GM12801 (cell line): ENCODE measurements around the gene DPF3.

Experiments used
- TF ChIP-seq, protein P1 (sequence below): IDR thresholded peaks from one replicate; pipeline ENCODE4 v1.5.1; 2011; ENCODE audit warnings: control low read depth; ENCODE audit not compliant: insufficient read length; ENCODE audit errors: extremely low read depth

The DPF3 gene

DNA sequence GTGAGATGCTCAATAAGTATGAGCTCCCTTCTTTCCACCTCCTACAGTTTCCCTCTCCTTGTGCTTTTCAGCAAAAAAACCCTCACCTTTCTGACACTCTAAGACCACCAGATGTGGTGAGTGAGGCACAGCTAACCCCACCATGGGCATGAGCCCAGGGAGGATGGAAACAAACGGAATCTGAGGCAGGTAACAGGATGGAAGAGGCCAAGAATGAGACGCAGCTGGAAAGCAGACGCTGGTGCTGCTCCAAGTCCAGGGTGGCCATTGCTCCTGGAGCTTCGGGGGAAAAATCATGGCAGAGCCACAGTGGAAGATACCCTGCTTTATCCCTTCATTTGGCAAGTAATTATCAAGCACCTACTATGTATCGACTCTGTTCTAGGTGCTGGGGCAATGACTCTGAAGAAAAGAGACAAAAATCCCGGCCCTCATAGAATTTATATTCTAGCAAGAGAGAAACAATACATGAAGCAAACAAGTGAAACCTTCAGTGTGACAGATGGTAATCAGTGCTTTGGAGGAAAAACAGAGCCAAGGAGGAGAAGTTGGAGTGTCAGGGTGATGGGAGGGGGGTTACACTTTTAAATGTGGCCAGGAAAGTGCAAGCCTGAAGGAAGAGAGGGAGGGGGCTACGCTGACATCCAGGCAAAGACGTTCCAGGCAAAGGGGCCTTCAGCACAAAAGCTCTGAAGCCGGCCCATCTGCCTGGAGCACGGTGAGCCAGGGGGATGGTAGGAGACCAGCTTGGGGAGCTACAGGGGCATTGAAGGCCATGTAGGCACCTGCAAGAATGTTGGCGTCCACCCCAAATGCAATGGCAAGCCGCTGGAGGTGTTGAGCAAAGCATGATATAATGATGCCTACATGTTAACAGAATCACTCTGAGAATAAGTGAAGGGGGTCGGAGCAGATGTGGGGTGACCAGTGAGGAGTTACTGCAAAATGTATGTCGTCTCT is 154.2 kb downstream of the DPF3 start:
- TF ChIP-seq, protein P1, sequence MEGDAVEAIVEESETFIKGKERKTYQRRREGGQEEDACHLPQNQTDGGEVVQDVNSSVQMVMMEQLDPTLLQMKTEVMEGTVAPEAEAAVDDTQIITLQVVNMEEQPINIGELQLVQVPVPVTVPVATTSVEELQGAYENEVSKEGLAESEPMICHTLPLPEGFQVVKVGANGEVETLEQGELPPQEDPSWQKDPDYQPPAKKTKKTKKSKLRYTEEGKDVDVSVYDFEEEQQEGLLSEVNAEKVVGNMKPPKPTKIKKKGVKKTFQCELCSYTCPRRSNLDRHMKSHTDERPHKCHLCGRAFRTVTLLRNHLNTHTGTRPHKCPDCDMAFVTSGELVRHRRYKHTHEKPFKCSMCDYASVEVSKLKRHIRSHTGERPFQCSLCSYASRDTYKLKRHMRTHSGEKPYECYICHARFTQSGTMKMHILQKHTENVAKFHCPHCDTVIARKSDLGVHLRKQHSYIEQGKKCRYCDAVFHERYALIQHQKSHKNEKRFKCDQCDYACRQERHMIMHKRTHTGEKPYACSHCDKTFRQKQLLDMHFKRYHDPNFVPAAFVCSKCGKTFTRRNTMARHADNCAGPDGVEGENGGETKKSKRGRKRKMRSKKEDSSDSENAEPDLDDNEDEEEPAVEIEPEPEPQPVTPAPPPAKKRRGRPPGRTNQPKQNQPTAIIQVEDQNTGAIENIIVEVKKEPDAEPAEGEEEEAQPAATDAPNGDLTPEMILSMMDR = no peak

DNA sequence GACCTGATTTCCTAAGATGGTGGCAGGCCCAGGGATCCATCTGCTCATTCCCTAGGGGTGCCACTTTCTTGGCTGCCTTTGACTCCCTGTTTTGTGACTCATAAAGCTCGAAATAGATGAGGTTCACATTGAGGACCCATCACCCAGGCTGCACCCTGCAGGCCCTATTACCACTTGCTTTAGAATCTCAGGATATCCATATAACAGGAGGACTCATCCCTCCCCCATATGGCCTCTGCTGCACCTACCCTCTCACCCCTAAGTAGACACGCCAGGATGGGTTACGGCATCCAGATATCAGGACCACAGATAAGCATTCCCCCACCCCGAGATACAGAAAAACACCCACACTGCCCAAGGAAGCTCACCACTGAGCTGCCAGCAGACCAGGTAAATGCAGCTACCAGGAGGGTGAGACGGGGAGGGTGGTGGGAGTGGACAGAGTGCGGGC is 155.7 kb downstream of the DPF3 start:
- TF ChIP-seq, protein P1 = no peak

DNA sequence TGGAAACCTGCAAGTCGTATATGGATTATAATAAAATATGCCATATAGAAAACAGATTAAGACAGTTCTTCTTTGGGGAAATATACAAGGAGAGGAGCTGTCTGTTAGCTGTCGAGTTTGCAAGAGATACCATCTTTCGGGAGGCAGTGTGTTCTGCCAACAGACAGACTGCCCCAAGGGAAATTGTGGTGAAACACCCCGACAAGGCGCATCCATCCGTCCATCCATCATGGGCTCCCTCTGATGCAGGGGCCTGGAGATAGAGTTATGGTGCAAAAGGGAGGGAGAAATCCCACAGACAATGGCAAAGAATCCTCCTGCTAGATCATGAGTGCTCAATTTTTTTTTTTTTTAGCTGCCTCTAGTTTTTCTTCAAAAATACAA is 156.3 kb downstream of the DPF3 start:
- TF ChIP-seq, protein P1 = no peak

DNA sequence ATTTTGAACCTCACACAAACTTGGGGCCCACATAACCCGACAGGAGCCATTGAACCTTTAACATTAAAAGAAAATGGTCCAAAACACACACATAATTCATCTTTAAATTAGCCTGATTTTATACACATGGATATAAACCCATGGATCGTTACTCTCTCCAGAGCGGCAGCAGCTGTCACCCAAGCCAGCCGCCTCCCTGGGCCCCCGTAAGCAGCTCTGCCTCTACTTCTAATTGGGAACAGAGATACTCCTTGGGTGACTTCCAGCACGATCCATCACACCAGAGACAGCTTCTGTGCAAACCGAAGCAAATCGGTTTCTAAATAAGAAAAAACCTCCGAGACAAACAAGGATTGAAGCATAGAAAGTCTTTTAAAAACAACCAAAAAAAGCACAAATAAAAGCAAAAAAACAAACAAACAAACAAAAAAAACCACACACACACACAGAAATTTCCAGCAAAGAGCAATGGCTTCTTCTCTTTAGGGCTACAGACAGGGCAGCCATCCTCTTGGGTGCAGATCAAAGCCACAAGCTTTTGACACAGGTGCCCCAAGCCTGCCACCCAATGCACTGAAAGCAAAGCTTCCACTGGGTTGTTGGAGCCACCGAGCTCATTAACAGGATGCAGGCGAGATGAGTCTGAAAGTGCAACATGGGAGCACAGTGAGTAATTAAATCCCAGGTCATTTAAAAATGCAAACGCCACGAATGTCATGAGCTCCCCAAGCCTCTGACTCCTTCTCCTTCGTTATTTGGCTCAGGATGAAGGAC is 156.9 kb downstream of the DPF3 start:
- TF ChIP-seq, protein P1 = no peak

DNA sequence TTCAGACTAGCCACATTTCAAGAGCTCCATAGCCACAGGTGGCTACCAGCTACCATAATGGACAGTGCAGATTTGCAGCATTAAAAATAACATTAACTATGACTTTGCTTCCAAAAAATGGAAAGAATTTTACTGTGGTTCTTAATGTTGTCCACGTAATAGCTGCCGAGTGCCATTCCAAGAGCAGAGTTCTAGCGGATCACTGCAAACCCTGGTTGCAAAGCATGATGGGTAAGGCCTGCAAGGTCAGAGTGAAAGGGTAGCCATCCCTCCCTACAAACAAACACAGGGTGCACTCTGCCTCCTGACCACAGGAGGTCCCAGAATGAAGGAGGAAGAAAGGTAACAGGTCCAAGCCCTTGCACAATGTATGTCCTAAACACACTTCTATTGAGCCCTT is 157.6 kb downstream of the DPF3 start:
- TF ChIP-seq, protein P1 = no peak

DNA sequence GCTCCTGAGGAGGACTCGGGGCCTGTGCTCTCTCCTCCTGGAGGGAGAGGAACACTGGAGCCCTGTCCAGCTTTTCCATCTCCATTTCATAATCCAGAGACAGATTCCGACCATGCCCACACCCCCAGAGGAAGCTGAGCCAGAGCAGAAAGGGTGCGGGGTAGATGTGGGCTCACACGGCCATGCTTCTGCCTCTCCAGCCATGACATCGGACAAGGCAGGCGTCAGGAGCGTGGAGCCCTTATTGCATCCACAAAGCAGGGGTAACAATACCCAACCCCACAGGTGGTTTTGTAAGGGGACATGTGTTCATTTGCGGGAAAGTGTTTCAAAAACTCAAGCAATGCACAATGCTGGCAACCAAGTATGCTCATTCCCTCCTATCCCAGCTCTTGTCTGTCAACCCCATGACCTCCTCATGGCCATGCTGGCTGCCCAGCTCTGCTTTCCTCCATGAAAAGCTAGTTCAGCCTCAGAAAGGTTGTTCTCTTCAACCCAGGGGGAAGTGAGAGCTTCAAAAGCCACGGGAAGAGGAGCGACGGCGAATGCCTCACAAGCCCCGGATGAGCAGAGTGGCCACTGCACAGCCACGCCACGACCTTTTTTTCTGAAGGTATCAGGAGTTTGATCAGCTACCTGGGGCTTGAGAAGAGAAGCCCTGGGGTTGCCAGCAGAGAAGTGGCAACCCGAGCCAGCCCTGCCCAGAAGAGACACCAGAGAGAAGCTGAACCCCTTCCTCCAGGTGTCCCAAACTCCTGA is 161.7 kb downstream of the DPF3 start:
- TF ChIP-seq, protein P1 = no peak
